Panc1 (cell line): Measurements from ENCODE around the gene RBM44. TPM values are rescaled to one million over a fixed set of nuclear protein-coding genes. Genes with fewer than 3 reads are reported as not detected.

Experiments used
- ATAC-seq: fragments of 200-7000 bp; cut with Tn5 transposase; 2 replicates; pipeline ENCODE4 v1.9.1; 2020; ENCODE audit warnings: mild to moderate bottlenecking, moderate library complexity
- BruUV-seq: library from RNA; stranded (reverse); fragments of 400-500 nt; replicated peaks from 2 replicates; lab custom pipeline; 2021; lab: Mats Ljungman, UMichigan
- CTCF ChIA-PET: fragments of 300-600 bp; sonication (Branson Sonifier 250); formaldehyde crosslinking; loops from one replicate; lab custom pipeline; 2022; ENCODE audit warnings: antibody characterized with exemption; lab: Charles Lee
- POLR2A ChIA-PET: fragments of 300-600 bp; sonication (Branson Sonifier 250); formaldehyde crosslinking; loops from one replicate; lab custom pipeline; 2022; ENCODE audit warnings: antibody characterized with exemption; lab: Charles Lee
- DNase-seq: peaks from one replicate; pipeline ENCODE4 v3.0.0-alpha.2; 2010; ENCODE audit warnings: low read depth, low spot score
- H3K27ac ChIP-seq: 2 replicates; pipeline ENCODE4 v1.5.1; 2011; ENCODE audit warnings: mild to moderate bottlenecking, low read length, inconsistent platforms
- H3K27me3 ChIP-seq: fragments of 200-500 bp; sonication (Bioruptor generic); 2 replicates; pipeline ENCODE4 v1.6.0; 2014; ENCODE audit warnings: low read length, inconsistent platforms; ENCODE audit not compliant: control insufficient read depth, insufficient read depth
- H3K36me3 ChIP-seq: fragments of 200-500 bp; sonication (Bioruptor generic); 2 replicates; pipeline ENCODE4 v1.5.1; 2014; ENCODE audit warnings: inconsistent platforms, mild to moderate bottlenecking, low read length, moderate library complexity; ENCODE audit not compliant: control insufficient read depth, insufficient read depth
- H3K4me1 ChIP-seq: 2 replicates; pipeline ENCODE4 v1.5.1; 2011; ENCODE audit warnings: inconsistent platforms, mild to moderate bottlenecking, low read length, moderate library complexity; ENCODE audit not compliant: control insufficient read depth, insufficient read depth
- H3K4me3 ChIP-seq, 2 experiments: 2 replicates each; pipeline ENCODE4 v1.5.1; 2011 to 2012; ENCODE audit warnings: low read depth in 2 of 2, low read length in 2 of 2, mild to moderate bottlenecking in 2 of 2, inconsistent platforms in 1 of 2, moderate library complexity in 1 of 2
- H3K9me3 ChIP-seq: fragments of 200-500 bp; sonication (Bioruptor generic); 2 replicates; pipeline ENCODE4 v1.5.1; 2014; ENCODE audit warnings: low read depth, mild to moderate bottlenecking, inconsistent platforms, low read length, moderate library complexity; ENCODE audit not compliant: control insufficient read depth, insufficient read depth
- POLR2AphosphoS5 ChIP-seq: IDR thresholded peaks from 2 replicates; pipeline ENCODE4 v1.6.1; 2012; ENCODE audit warnings: mild to moderate bottlenecking, low read depth, low read length, moderate library complexity
- SIN3A ChIP-seq: IDR thresholded peaks from 2 replicates; pipeline ENCODE4 v1.6.1; 2012; ENCODE audit warnings: low read depth, mild to moderate bottlenecking, low read length, moderate library complexity, borderline replicate concordance; ENCODE audit not compliant: insufficient read depth
- TCF7L2 ChIP-seq: IDR thresholded peaks from 2 replicates; pipeline ENCODE4 v1.6.1; 2011; ENCODE audit warnings: mild to moderate bottlenecking, low read depth, low read length, inconsistent platforms
- in situ Hi-C: cut with HindIII; loops from 2 replicates; pipeline ENCODE4 v1.10.0; 2016; ENCODE audit warnings: low sequenced_read_pairs, low pct_unique_long_range_greater_than_20kb
- intact Hi-C: fragments of 100-400 bp; cut with micrococcal nuclease; formaldehyde crosslinking; loops from one replicate; pipeline ENCODE4 v1.10.0; 2022; ENCODE audit not compliant: unreplicated experiment
- total RNA-seq: library from RNA; stranded (reverse); gene quantifications from one replicate; pipeline ENCODE4 v1.2.1, GENCODE V29; 2021; ENCODE audit not compliant: unreplicated experiment
- TF ChIP-seq, protein P1 (sequence below): fragments of 450-650 bp; IDR thresholded peaks from 2 replicates; pipeline ENCODE4 v1.5.1; 2017; ENCODE audit warnings: mild to moderate bottlenecking
- TF ChIP-seq, protein P2 (sequence below), 2 experiments: IDR thresholded peaks; 2 replicates each; pipeline ENCODE4 v1.6.1; 2011 to 2012; ENCODE audit warnings: low read depth in 2 of 2, control low read depth in 1 of 2, low read length in 1 of 2, mild to moderate bottlenecking in 1 of 2, moderate library complexity in 1 of 2; ENCODE audit not compliant: insufficient read depth in 1 of 2

Gene RBM44
- total RNA-seq, 1 experiment from 2014 or later, result 0.90 TPM

DNA sequence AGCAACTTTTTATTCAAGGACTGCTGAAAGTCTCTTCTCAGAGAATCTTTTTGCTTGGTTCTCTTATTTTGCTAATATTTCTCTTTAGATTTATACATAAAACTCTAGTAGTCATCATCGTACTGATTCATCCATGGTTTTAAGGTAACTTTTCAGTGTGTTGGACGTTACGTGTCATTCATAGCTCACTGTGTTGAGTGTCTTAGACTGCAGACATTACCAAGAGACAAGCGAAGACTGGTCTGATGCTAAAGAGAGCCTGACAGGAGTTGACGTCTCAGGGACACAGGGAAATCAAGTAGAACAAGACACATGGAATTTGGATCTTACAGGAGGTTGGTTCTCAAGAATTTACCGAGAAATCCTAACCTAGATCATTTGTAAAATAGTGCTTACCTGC lies 25.5 kb downstream of the RBM44 start:
- no TSS peak for BruUV-seq
- Histone ChIP-seq H3K27me3 (no peaks in the 10 kb centered on the region), H3K27ac (no peak overlapping the region), H3K4me1 (no peaks in the 10 kb centered on the region), H3K9me3 (no peaks in the 10 kb centered on the region), H3K4me3 (no peak overlapping the region), H3K36me3 (no peaks in the 10 kb centered on the region; the same call in 1 of the 2 replicates)
- CTCF ChIA-PET, result no interaction called here
- in situ Hi-C loops, result no loop called here
- no peak for ATAC-seq
- no peak for DNase-seq
- TF ChIP-seq, protein P1, sequence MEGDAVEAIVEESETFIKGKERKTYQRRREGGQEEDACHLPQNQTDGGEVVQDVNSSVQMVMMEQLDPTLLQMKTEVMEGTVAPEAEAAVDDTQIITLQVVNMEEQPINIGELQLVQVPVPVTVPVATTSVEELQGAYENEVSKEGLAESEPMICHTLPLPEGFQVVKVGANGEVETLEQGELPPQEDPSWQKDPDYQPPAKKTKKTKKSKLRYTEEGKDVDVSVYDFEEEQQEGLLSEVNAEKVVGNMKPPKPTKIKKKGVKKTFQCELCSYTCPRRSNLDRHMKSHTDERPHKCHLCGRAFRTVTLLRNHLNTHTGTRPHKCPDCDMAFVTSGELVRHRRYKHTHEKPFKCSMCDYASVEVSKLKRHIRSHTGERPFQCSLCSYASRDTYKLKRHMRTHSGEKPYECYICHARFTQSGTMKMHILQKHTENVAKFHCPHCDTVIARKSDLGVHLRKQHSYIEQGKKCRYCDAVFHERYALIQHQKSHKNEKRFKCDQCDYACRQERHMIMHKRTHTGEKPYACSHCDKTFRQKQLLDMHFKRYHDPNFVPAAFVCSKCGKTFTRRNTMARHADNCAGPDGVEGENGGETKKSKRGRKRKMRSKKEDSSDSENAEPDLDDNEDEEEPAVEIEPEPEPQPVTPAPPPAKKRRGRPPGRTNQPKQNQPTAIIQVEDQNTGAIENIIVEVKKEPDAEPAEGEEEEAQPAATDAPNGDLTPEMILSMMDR, result no peak
- TF ChIP-seq, protein P2, sequence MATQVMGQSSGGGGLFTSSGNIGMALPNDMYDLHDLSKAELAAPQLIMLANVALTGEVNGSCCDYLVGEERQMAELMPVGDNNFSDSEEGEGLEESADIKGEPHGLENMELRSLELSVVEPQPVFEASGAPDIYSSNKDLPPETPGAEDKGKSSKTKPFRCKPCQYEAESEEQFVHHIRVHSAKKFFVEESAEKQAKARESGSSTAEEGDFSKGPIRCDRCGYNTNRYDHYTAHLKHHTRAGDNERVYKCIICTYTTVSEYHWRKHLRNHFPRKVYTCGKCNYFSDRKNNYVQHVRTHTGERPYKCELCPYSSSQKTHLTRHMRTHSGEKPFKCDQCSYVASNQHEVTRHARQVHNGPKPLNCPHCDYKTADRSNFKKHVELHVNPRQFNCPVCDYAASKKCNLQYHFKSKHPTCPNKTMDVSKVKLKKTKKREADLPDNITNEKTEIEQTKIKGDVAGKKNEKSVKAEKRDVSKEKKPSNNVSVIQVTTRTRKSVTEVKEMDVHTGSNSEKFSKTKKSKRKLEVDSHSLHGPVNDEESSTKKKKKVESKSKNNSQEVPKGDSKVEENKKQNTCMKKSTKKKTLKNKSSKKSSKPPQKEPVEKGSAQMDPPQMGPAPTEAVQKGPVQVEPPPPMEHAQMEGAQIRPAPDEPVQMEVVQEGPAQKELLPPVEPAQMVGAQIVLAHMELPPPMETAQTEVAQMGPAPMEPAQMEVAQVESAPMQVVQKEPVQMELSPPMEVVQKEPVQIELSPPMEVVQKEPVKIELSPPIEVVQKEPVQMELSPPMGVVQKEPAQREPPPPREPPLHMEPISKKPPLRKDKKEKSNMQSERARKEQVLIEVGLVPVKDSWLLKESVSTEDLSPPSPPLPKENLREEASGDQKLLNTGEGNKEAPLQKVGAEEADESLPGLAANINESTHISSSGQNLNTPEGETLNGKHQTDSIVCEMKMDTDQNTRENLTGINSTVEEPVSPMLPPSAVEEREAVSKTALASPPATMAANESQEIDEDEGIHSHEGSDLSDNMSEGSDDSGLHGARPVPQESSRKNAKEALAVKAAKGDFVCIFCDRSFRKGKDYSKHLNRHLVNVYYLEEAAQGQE (IDR thresholded peaks at IDR 0.05; ENCODE audit: insufficient read depth in 1 of 2, low read depth in 2 of 2, low read length in 1 of 2), result no peak
- no peak for TF ChIP-seq TCF7L2
- TF ChIP-seq POLR2AphosphoS5, result no peak
- no peak for TF ChIP-seq SIN3A
- POLR2A ChIA-PET, result no interaction called here
- intact Hi-C loops, result no loop called here

DNA sequence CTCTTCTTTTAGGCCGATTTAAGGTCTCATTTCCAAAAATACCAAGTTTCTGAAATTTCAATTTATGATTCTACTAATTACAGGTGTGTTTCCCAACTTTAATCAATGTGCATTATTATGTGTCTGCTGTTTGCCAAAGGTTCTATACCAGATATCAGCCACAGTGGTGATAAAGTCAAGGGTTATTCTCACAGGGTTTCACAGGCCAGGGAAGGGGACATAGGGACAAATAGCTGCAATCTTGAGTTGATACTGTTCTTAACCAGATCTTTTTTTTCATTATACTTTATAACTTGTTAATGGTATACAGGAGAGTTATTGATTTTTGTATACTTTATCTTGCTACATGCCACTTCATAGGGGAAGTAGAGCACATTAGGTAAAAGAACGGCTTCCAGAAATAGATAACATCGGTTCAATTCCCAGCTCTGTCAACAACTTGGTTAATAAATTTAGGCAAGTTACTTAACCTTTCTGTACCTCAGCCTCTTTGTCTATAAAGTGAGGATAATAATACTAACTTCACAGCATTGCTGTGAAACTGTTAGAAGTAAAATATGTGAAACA lies 28.9 kb downstream of the RBM44 start:
- H3K4me1 ChIP-seq, result no peaks in the 10 kb centered on the region

More for the DNA sequence above, 28.9 kb downstream of the RBM44 start:
- TF ChIP-seq SIN3A (no peak), POLR2AphosphoS5 (no peak), TCF7L2 (no peak)
- TF ChIP-seq, protein P1, result no peak
- TF ChIP-seq, protein P2 (IDR thresholded peaks at IDR 0.05; ENCODE audit: insufficient read depth in 1 of 2, low read depth in 2 of 2, low read length in 1 of 2), result no peak
- ChIA-PET POLR2A (no interaction called here), CTCF (no interaction called here)
- no peak overlapping the region for H3K4me3 ChIP-seq
- intact Hi-C loops (no loop called here), in situ Hi-C loops (no loop called here)
- no peak overlapping the region for H3K27ac ChIP-seq
- H3K36me3 ChIP-seq, result no peaks in the 10 kb centered on the region; the same call in 1 of the 2 replicates
- no peak for DNase-seq
- BruUV-seq, result no TSS peak
- no peaks in the 10 kb centered on the region for H3K27me3 ChIP-seq
- H3K9me3 ChIP-seq, result no peaks in the 10 kb centered on the region
- no peak for ATAC-seq
